GM21528 (cell line): Measurements from ENCODE around the gene APOA1.

Source experiments
- ATAC-seq: cut with Tn5 transposase; IDR thresholded peaks from one replicate; pipeline ENCODE4 v1.9.1; 2021; ENCODE audit warnings: mild to moderate bottlenecking, moderate library complexity; ENCODE audit not compliant: unreplicated experiment, low FRiP score

Gene APOA1

DNA sequence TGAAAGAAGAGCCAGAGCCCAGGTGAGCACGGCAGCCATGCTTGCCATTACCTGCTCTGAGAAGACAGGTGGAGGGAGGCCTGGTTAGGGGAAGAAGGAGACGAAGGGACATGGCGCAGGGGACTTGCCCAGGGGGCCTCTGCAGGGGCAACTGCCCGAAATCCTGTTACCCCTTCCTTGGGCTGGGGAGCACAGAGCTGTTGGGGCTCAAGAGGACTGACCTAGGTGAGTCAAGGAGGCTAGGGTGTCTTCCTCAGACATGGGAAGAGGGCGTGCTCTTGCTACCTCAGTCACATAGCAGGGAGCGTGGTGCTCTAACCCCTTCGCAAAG lies 45.6 kb downstream of the APOA1 start, which contains the start of gene APOA5:
Gene APOA5, minus strand, starts transcription at position 67 of the 331 bp plus-strand sequence. Its CDS starts 19 bp downstream, at position 48.
- ATAC-seq = no peak

DNA sequence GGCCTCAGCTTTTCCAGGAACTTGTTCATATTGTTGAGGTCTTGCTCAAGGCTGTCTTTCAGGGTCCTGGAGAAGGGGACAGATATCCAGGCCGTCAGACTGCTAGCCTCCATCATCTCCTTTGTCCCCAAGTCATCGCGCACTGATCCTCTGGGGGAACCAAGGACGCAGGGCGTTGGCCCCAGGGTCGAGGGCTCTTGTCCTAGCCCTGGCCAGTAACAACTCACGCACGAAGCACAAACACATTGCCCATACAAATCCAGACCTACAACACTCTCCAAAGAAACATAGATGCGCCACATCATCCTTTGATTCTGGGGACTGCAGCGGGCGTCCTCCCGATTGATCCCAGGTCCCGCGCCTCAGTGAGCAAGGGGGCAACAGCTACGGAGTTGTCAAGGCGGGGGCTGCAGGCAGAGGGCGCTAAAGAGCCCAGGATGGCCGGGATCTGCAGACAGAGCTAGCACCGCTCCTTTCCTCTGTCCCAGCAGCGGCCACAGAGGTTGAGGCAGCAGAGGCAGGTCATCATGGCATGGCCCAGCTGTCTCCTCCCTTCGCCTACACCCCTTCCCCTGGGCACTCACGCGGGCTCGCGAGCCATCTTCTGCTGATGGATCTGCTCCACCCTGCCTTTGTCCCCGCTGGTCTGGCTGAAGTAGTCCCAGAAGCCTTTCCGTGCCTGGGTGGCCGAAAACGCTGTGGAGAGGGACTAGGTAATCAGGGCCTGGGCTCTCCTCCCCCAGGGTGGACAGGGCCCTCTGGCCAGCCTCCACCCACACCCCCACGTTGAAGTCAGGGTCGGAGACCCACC lies 46.2 kb downstream of the APOA1 start:
- ATAC-seq = no peak

DNA sequence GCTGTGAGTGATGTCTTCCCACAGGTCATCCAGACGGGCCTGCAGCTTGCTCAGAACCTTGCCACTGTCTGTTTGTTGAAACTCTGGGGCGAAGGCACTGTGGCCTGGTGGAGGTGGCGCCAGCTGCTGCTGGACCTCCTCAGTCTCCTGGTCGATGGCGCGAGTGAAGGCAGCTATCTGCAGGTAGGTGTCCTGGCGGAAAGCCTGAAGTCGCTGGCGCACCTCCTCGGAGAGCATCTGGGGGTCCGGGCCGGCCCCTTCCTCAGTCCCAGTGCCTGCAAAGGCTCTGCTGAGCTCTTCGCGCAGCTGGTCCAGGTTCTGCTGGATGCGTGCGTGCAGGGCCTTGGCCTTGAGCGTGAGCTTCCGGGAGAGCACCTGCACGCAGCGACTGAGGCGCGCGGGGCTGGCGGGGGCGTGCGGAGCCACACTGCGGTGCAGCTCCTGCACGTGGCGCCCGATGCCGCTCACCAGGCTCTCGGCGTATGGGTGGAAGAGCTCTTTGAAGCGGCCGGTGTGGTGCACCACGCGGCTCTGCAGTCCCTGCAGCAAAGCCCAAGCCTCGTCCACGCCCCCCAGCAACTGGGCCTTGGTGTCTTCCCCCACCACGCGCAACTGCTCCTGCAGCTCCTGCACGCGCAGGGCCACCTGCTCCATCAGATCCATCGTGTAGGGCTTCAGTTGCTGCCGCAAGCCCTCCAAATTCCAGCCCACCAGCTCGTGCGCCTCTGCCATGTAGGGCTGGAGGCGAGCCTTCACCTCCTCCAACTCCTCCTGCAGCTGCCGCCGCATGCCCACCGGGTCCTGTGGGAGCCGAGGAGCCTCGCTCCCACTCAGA lies 47.0 kb downstream of the APOA1 start:
- no peak for ATAC-seq

DNA sequence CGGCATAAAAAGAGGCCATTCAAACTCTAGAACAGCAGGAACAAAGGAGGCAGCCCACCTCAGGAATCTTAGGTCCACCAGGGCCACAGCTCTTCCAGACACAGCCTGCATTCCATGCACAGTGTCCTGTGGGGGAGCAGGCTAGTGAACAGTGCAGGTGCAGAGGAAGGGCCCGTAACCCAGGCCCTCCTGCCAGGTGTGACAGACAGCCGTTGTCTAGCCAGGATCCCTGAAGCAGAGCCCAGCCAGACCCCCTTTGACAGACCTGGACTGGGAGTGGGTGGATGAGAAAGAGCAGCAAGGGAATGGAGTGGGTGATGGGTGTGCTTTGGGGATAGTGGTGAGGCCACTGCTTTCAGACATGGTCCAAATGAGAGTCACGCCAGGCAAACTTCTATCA lies 48.4 kb downstream of the APOA1 start:
- ATAC-seq = no peak

DNA sequence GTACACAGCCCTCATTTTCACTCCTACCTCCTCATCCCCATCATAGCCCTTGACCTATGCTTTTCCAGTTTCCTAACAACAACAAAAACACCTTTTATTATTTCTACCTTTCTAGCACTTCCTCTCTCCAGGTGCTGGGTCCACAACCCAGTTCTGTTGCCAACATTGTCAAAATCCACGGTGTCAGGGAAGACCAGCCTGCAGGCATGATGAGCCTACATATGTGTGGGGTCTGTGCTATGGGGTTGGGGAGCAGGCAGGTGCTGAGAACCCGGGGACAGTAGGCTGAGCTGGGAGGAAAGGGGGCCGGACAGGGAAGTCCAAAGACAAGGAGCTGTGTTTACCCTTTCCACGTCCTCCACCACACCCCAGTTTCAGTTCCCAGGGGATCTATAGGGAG lies 48.9 kb downstream of the APOA1 start:
- no peak for ATAC-seq

DNA sequence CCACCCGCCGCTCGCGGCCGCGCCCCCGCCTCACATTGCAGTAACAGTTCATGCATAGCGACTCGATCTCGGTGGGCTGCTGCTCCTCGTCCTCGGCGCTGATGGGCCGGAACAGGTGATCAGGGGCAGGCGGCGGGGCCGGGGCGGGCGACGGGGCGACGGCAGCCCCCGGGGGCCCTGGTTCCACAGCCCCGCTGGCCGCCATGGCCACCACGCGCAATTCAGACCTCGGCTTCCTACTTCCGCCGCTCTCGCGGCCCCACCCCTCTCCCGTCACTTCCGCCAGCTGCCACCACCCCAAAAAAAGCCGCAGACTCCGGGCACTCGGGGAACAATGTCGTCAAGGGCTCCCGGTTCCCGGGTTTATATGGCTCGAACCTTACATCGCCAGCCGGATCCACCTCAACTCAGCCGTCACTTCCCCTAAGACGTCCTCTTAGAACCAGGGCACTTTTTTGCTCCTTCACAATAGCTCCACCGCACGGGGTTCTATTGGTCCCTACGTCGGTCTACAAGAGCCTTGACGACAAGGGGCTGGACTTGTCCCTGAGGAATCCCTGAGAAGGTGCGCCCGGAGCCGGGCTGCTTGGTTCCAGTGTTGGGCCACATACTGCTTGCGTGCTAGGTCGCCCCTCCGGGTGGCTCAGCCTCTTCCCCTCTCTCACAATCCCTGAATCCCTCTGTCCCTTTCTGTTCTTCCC lies 49.5 kb downstream of the APOA1 start, which contains the start of gene ZPR1:
Gene ZPR1, minus strand, starts transcription at position 238 of the 701 bp plus-strand sequence. Its CDS starts 33 bp downstream, at position 205.
- peak; percentile 89 for ATAC-seq

DNA sequence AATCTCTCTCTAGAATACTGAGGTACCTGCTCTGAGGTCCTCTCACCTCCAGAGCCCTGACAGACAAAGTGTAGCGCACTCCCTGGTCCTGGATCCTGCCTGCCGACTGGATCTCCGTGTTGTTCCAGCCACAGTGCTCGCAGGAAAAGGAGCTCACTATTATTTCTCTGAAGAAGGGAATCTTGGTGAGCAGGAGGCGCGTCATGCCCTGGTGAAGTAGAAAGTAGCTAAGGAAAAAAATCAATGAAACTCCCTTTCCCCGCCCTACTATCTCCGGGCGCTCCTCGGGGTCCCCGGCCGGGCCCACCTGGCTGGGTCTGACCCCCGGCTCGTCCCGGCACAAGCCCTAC lies 50.0 kb downstream of the APOA1 start:
- peak; percentile 14 for ATAC-seq

DNA sequence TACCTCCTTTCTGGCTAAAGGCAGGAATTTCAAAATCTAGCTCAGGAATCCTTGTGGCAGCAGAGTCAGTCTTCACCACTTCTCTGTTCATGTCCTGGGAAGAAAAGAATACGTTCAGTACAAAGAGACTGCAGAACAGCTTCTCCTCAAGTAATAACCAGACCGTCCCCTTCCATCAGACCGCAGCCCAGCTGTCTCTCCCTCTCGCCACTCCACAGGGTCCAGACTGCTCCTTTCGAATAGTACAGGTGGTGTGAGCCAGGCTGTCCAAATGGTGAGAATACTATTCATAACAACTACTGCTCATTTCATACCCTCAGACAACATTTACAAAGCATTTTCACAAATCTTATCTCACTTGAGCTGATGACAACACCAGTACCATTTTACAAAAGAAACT lies 50.5 kb downstream of the APOA1 start:
- no peak for ATAC-seq

DNA sequence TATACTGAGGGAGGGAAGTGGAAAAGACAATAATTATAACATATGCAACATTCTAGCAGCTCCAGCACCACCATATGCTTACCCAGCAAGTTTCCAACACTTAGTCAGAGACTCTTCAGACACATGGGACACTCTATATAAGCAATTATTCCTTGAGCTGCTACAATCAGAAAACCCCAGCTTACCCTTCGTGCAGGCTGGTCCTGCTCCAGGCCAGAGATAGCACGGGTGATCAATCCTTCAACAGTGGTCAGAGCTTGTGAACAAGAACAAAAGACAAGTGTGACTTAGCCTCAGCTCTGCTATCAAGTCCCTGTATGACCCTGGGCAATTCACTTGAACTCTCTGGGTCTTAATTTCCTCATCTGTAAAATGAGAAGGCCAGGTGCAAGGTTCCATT lies 51.1 kb downstream of the APOA1 start:
- ATAC-seq = no peak
